ENCODE data around the gene APP.
"Not testable (repeated sequence)": the region's sequence is repeated elsewhere in the genome, so short reads cannot be mapped to it uniquely, and the experiment has no call there.

Gene APP

DNA sequence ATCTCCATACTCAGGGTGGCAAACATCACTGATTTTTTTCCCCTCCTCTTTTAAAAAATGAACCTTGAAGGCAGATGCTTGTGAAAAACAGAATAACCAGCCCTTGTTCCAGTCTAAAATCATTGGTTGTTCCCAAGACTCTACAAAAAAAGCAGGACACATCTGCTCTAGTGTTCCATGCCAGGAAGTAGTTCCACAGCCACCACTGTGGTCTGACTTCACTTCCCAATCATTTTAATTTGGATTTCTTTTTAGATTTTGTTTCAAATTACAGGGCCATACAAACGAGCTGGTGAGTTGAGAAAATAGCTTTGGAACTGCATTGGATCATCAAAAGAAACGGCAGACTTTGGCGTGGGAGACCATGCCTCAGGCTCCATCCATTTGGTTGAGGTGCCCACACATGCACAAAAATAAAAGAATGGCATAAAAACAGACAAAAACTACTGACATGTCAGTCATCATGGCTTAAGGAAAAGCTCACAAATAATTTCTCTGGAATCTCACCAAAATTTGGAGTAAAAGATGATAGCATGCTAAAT, 225.8 kb downstream of the APP start:
- no peak for DNase-seq (ENCODE audit: low read depth, low spot score)

DNA sequence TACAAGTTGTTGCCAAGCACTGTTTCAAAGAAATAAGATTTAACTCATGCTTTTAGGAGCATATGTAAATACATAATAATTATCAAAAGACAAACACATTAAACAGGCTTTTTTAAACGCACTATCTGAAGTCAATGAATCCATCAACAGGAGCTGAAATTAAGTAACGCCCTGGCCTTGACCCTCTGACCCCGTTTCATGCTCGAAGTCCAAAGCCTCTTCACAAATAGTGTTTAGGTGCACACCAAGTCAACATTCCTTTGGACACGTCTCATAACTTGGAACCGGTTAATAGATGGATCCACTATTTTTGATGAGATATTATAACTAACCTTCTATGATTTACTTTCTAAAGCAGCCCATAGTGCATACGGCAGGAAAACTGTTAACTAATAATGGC, 226.5 kb downstream of the APP start:
- no peak for DNase-seq (ENCODE audit: low read depth, low spot score)

DNA sequence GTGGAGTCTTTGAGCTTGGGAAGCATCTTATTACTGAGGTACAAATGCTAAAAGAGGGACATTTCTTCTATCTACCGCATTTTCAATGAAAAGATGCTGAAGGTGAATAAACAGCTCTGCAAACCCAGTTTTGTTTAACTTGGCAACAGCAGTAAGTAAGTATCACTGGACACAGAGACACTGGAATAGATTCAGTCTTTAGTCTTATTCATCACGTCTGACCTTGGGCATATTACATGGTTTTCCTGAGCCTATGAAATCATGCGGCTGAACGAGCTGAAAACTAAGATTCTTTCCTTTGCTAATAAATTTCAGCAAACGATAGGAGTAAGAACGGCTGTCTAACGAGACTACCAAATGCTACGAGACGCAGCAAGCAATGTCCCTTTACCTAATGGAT, 228.4 kb downstream of the APP start:
- no peak for DNase-seq (ENCODE audit: low read depth, low spot score)

DNA sequence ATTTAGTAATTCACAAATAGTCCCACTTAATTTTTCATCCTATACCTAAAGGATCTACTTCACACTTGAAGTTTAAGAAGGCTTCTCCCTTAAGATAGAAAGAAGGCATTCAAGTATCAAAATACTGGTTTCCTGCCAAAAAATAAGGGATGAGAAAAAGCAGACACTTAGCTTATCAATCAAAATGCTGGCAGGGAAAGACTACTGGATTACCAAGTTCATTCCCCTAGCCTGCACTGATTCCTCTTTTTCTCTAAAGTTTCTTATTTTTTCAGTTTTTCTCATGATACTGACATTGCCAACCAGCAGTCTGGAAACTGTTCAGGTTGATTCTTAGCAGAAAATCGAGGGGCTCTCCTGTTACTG, 231.2 kb downstream of the APP start:
- DNase-seq (ENCODE audit: low read depth, low spot score) = no peak

DNA sequence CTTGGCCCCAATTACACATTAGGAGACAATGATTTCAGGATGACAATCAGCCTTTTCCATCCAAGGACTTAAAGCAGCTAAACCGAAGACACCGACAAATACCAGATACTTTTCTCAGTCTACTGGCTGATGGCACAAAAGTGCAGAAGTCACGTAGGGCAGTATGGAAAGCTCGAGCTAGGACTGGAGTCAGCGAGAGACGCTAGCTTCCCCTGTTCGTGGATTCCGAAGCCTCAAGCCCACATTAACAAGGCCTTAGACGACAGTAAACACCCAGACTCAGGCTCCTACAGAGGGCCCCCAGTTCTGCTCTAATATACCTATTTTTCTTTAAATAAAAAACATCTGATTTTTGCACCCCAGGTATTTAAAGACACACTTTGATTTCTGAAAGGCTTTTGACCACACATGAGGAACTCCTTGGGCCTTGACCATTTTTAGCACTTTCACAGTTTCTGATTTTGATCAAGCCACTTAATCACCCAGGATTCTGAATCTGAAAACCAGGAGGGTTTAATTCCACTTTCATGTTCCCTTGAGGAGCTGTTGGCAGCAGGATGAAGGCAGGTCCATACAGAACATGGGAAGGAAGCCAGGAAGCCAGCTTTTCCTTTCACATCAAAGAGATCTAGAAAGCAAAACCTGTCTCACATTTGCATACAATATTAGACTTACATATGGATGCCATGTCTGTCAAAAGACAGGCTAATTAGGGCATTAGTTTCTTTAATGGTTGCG, 231.7 kb downstream of the APP start:
- DNase-seq (ENCODE audit: low read depth, low spot score) = no peak

DNA sequence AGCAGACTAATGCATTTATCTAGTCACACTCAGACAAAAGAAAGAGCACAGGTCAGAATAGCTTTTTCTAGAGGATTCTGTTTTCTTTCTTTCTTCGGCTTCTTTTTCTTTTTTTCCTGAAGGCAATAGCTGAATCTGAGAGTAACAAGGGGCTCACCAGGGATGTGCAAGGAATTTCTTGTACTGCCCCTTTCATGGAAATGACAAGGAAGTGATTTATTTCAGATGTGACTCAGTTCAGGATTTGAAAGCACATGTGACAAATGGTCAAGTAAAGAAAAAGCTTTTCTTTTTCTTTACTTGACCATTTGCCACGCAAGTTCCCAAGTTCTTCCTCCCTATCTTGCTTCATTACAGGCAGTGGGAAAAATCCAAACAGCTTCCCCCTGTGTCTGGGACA, 233.8 kb downstream of the APP start:
- no peak for DNase-seq (ENCODE audit: low read depth, low spot score)

DNA sequence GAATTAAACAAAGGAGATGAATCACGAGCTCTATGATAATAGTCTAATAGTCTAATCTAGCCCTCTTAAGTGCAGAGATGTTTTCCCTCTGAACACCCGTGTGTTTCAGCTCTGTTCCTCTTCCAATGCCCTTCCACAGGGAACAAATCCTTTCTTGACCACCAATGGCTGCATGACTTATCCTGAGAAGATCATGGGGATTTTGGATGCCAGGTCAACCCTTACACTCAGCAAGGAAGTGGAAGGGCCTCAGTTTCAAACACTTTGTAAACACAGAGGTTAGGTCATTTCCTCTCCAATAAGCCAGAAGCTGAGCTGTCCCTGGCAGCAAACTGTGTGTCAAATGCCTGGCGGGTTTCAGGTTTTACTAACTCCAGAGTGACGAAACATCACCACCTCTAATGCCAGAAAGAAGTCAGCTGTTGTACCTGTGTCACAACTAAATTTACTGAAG, 235.8 kb downstream of the APP start:
- no peak for DNase-seq (ENCODE audit: low read depth, low spot score)

DNA sequence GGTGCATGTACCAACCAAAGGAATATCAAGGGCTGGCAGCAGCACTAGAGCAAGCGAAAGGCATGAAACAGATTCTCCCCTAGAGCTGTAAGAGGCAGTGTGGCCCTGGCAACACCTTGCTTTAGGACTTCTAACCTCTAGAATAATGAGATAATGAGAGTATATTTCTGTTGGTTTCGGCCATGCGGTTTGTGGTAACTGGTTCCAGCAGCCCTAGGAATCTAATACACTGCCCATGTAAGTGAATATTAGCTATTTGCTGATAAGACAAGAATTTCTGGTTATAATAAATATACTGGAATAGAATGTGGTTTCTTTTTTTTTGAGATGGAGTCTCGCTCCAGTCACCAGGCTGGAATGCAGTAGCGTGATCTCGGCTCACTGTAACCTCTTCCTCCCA, 236.4 kb downstream of the APP start:
- DNase-seq (ENCODE audit: low read depth, low spot score) = no peak

DNA sequence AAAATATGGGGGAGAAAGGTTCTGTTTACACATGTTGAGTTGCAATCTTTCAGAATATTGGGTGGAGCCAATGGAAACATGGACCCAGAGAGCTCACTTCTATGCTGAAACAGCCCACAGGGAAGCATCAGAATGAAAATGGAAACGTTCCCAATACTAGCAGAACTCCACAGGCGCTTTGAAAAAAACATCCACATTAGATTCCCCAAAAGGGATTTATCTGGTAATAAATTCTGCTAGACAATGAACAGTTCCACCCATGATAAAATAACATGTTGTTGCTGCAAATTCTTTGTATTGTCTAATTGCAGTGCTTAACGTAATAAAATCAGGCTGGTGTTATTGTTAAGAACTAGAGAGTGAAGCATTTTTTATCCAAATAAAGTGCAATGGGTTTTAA, 238.8 kb downstream of the APP start:
- no peak for DNase-seq (ENCODE audit: low read depth, low spot score)

DNA sequence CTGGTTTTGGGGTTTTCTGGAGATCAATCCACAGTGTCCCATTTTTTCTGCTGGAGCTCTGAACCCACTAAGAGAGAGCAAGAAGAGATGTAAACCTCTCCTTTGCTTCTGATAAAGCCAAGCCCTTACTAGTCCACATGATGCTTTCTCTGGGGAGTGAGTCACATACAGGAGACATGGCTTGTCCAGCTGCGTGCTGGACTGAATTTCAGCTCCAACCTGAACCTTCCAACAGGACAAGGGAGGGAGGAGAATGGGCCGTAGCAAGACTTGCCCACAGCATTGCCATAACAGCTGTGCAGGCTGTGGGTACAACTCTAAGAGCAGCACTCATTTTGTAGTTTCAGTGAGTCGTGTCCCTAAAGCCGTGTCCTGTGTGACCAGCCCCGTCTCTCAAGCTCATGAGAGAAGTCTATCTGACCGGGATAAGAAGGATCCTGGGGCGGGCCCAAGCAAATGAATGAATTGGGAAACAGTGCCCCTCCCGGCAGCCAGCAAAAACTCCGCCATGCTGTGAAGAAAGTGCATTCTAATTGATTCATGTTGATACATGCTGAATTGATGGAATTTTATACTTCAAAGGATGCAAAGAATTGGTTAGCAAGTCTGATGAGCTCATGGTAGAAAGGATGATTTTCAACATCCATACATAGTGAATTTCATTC, 240.6 kb downstream of the APP start:
- no peak for DNase-seq (ENCODE audit: low read depth, low spot score)

DNA sequence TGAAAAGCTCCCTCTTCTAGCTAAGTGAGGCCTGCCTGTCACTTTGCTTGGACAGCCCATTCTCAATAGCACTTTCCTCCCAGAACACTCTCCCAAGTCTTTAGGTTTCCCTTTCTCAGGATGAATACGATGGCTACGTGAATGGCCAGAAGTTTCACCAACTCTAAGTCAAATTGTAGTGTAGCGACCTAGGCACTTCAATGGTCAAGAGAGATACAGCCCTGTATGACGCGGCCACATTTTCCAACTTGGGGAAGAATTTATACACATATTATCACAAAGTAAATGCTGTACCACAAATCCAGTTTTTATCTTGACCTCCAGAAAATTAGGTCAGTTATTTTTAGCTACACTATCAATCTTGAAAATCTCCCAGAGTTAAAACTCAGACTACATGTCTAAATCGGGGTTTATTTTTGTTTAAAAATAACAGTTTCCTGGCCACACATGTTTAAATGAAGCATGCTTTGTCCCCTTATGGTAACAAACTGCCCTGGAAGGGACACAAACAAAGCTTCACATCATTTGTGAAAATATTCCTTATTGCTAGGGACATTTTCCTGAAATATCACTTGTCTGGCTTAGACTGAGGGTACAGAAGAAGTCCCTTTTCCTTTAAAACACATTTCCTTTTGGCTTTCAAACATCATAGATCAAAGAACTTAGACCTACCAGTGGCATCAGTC, 243.2 kb downstream of the APP start:
- DNase-seq (ENCODE audit: low read depth, low spot score) = no peak

DNA sequence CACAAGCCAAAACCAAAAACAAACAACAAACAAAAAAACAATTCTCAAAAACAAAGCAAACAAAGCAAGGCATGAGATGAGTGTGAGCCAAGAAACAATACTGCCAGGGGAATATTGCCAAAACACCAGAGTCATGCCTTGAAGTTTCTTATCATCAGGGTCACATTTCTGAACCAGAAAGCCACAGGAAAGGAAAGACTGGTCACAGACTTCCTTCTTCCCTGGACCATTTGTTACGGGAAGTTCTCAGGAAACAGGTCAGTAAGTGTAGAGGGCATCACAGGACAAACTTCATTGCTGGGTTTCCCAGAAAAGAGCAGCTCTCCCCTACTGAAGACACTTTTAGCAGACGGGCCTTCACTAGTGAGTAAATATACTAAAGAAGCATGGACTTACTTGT, 244.6 kb downstream of the APP start:
- DNase-seq (ENCODE audit: low read depth, low spot score) = no peak

DNA sequence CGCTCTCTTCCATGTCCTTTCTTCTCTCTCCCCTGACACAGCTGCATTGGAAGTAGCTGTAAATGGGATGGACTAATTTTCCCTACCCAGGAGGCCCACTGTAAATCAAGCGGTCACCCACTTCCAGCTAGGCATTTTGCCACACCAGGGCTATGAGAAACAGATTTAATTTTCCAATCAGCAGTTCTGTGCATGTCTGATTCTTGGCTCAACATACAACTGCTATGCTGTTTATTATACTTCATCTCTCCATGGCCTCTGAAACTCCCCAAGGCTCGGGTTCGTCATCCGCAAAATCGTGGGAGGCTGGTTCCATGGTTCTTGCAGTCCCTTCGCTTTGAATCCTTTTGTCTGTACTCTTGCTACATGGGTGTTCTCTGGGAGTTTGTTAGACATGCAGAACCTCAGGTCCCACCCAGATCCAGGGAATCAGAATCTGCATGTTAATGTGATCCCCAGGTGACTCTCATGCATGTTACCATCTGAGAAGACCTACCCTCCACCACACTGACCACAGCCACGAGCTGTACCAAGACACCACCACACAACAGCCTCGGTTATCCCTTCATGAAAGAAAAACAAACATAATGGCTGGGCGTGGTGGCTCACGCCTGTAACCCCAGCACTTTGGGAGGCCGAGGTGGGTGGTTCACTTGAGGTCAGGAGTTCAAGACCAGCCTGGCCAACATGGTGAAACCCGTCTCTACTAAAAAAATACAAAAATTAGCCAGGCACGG, 245.3 kb downstream of the APP start:
- DNase-seq (ENCODE audit: low read depth, low spot score) = no peak

DNA sequence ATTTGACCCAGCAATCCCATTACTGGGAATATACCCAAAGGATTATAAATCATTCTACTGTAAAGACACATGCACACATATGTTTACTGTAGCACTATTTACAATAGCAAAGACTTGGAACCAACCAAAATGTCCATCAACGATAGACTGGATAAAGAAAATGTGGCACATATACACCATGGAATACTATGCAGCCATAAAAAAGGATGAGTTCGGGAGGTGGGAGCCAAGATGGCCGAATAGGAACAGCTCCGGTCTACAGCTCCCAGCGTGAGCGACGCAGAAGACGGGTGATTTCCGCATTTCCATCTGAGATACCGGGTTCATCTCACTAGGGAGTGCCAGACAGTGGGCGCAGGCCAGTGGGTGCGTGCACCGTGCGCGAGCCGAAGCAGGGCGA, 252.4 kb downstream of the APP start:
- DNase-seq (ENCODE audit: low read depth, low spot score) = not testable (repeated sequence)

DNA sequence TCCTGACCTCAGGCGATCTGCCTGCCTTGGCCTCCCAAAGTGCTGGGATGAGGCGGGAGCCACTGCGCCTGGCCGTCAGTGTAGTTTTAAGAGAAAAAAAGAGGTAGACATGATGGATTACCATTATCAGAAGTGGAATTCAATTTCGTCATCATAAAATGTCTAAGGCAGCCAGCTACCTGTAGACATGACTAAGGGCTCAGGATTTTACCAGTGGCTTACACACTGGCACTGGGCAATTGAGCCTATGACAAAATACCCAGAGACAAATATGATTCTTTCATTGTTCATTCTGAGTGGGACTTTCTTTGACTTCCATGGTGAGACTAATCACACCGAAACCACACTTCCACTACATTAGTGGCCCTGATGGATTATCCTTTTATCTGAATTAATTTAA, 254.3 kb downstream of the APP start:
- no peak for DNase-seq (ENCODE audit: low read depth, low spot score)

DNA sequence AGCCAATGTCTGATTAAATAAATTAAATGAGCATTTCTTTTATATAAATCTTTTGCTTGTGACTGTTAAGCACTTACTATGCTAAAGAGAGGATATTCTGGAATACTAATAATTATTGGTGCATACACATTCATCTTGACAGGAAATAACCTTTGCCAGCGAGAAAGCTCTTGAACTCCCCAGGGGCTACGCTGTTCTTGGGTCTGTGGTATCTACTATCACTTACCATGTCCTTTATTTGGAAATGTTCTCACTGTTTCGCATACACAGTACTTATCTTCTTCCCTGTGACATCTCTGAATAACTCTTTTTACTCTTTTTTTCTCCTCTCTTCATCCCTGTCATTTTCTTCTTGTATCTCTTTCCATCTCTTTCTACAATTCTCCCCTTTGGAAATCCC, 257.1 kb downstream of the APP start:
- no peak for DNase-seq (ENCODE audit: low read depth, low spot score)

DNA sequence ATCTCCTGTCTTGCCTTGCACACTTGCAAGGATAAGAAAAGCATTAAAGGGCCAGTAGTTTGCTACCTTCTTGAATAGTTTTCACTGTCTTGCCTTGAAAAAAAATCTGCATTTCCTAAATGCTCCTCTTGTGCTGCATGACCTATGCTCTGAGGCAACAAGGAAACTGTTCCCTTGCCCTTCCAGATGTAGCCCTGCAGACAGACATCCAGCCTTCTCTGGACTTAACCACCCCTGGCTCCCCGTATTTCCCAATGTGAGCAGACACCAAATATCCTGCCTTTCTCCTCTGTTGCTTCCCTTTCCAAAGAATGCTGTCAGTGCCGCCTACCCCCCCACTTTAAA, 258.2 kb downstream of the APP start:
- DNase-seq (ENCODE audit: low read depth, low spot score) = no peak

DNA sequence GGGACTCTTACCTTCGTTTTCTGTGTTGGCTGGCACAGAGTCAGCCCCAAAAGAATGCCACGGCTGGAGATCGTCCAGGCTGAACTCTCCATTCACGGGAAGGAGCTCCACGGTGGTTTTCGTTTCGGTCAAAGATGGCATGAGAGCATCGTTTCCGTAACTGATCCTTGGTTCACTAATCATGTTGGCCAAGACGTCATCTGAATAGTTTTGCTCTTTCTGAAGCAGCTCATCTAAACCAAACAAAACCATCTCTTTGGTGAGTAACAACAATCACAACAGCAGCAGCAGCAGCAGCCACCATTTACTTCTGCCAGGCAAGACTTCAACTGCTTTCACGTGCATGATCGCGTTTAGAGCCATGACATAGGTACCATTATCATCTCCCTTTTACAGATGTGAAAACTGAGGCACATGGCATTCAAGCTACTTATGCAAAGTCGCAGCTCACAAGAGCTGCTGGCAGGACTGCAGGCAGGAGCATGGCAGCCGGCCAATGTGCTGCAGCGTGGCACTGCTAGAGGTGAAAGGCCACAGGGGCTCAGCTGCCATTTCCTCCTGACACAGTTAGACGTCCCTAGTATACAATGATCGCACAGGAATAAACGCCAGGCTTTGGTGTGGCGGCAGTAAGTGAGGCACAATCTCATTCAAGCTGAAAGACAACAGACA, 258.7 kb downstream of the APP start:
- no peak for DNase-seq (ENCODE audit: low read depth, low spot score)

DNA sequence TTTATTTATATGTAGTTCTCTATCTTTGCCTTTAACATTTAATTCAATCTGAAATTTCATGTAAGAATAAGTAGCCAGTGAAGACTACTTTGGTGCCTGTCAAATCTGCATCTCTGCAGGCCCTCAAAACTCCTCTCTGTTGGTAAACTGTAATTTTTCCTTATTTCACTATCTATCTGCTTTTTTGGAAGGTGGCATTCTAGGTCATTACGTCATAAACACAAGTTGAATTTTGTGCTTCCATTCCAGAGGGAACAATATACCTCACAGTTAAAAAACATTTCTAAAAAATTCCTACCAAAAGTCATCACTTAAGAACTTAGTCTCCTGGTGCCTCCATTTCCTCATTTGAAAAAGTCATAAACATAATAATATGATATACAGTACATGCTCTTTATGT, 259.8 kb downstream of the APP start:
- DNase-seq (ENCODE audit: low read depth, low spot score) = no peak

DNA sequence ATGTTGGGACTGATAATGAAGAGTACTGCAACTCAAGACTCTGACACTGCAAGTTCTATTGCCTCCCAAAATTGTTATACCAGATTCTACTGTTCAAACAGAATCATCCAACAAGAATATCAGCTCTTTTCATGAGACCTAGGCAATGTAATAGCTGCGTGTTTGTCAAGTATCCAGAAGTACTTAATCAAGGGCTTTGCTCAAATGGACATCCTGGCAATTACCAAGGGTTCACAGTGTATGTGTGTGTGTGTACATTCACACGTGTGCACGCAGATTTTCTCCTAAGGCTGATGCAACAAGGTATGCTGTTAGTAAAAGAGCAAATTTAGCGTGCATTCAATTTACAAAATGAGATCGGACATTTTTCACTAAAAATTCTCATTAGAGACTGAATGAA, 261.2 kb downstream of the APP start:
- DNase-seq (ENCODE audit: low read depth, low spot score) = no peak

DNA sequence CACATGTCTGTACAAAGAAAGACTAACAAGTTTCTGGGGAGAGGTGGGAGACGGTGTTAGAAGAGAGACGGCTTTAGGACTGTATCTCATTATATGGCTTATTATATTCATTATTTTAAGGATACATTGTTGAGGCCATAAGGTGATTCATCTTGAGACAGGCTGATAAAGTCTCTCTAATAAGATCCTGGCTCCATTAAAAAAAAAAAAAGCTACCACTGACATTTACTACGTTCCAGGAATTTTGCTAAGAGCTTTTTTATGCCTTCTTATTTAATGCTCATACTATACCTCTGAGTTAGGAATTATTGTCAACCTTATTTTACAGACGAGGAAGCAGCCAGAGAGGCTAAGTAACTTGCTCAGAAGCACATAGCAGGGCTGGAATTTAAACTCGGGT, 262.1 kb downstream of the APP start:
- no peak for DNase-seq (ENCODE audit: low read depth, low spot score)

Measured in activated naive CD8-positive, alpha-beta T cell treated with anti-CD3 and anti-CD28 coated beads, Interleukin-2, amount 50 U/mL, for 16 hours (primary cell).